K562 (cell line): ENCODE data around the gene EZH1. TPM values are rescaled to one million over a fixed set of nuclear protein-coding genes. Genes with fewer than 3 reads are reported as not detected.
A peak's percentile ranks its signal among the peaks of the same experiment; 100 is the strongest.

Experiments used
- ATAC-seq: fragments of 200-7000 bp; cut with Tn5 transposase; 3 replicates; pipeline ENCODE4 v1.9.1; 2020; ENCODE audit warnings: moderate library complexity
- BruUV-seq: library from RNA; stranded (reverse); fragments of 400-500 nt; replicated peaks from 2 replicates; lab custom pipeline; 2021; lab: Mats Ljungman, UMichigan
- CTCF ChIA-PET: fragments of 300-600 bp; formaldehyde crosslinking; extraction: SDS; loops from one replicate; lab custom pipeline; 2021; ENCODE audit warnings: low intra/inter-chr PET ratio; lab: Yijun Ruan, JAX
- POLR2A ChIA-PET: fragments of 300-600, 350-650 bp; sonication (Branson Sonifier 250); formaldehyde crosslinking; extraction: SDS; loops from one replicate; lab custom pipeline; 2021; ENCODE audit warnings: antibody characterized with exemption, inconsistent platforms; lab: Yijun Ruan, JAX
- DNase-seq, 4 experiments: peaks; one replicate each; pipeline versions ENCODE4 v3.0.0 to v3.0.0-alpha.2; 2011 to 2018; ENCODE audit warnings: low spot score in 3 of 4, mixed read lengths in 3 of 4; ENCODE audit errors: extremely low read depth in 1 of 4
- FAIRE-seq: peaks from 2 replicates; lab custom pipeline; 2011; peaks lifted over from hg19 to GRCh38; lab: Jason Lieb, UNC
- H2AFZ ChIP-seq: 2 replicates; pipeline ENCODE4 v1.6.0; 2011; ENCODE audit warnings: low read depth, low read length, control low read depth, inconsistent platforms
- H3K27ac ChIP-seq: fragments of 200-600 bp; 3 replicates; pipeline ENCODE4 v1.8.0; 2011; ENCODE audit warnings: low read depth, mild to moderate bottlenecking, control low read depth, inconsistent platforms, low read length, moderate library complexity, mixed read lengths; ENCODE audit errors: extremely low read depth
- H3K27me3 ChIP-seq, 2 experiments: fragments of 300-600 bp in 1 of 2; 2 replicates in 1 of 2; 3 replicates in 1 of 2; pipeline versions ENCODE4 v1.6.0 to v1.8.0; 2011; ENCODE audit warnings: inconsistent platforms in 2 of 2, low read length in 2 of 2, mild to moderate bottlenecking in 1 of 2, mixed read lengths in 1 of 2, moderate library complexity in 1 of 2; ENCODE audit not compliant: control insufficient read depth in 2 of 2, insufficient read depth in 2 of 2
- H3K36me3 ChIP-seq: fragments of 300-600 bp; 3 replicates; pipeline ENCODE4 v1.8.0; 2011; ENCODE audit warnings: mild to moderate bottlenecking, low read length, inconsistent platforms; ENCODE audit not compliant: control insufficient read depth, insufficient read depth
- H3K4me1 ChIP-seq, 2 experiments: fragments of 200-600 bp in 1 of 2; replicated peaks in 1 of 2; 2 replicates in 1 of 2; 3 replicates in 1 of 2; pipeline versions ENCODE4 v1.5.1 to v1.8.0; 2011; ENCODE audit warnings: inconsistent platforms in 2 of 2, low read length in 2 of 2, mild to moderate bottlenecking in 1 of 2, mixed read lengths in 1 of 2, moderate library complexity in 1 of 2; ENCODE audit not compliant: control insufficient read depth in 2 of 2, insufficient read depth in 2 of 2
- H3K4me2 ChIP-seq: 2 replicates; pipeline ENCODE4 v1.6.1; 2011; ENCODE audit warnings: low read length, control low read depth, inconsistent platforms, mixed read lengths; ENCODE audit not compliant: insufficient read depth
- H3K4me3 ChIP-seq: fragments of 200-600 bp; sonication (generic), shearing (Covaris generic); 2 replicates; pipeline ENCODE4 v1.5.1; 2016; ENCODE audit warnings: control low read depth, inconsistent platforms
- H3K79me2 ChIP-seq: fragments of 200-600 bp; 3 replicates; pipeline ENCODE4 v1.8.0; 2011; ENCODE audit warnings: low read length, inconsistent platforms; ENCODE audit not compliant: control insufficient read depth, insufficient read depth
- H3K9ac ChIP-seq, 2 experiments: 2 replicates each; pipeline versions ENCODE4 v1.6.0 to v1.6.1; 2011; ENCODE audit warnings: low read depth in 2 of 2, low read length in 2 of 2, control low read depth in 1 of 2, inconsistent platforms in 1 of 2, mild to moderate bottlenecking in 1 of 2, mixed read lengths in 1 of 2; ENCODE audit not compliant: insufficient read depth in 1 of 2
- H3K9me1 ChIP-seq: one replicate; pipeline ENCODE4 v1.6.0; 2011; ENCODE audit warnings: inconsistent platforms, mild to moderate bottlenecking, low read length, moderate library complexity; ENCODE audit not compliant: control insufficient read depth, insufficient read depth
- H3K9me3 ChIP-seq: replicated peaks from 2 replicates; pipeline ENCODE4 v1.5.1; 2011; ENCODE audit warnings: low read depth, low read length, inconsistent platforms; ENCODE audit not compliant: control insufficient read depth, insufficient read depth
- H4K20me1 ChIP-seq: replicated peaks from 2 replicates; pipeline ENCODE4 v1.6.1; 2011; ENCODE audit warnings: low read length, inconsistent platforms, mixed read lengths; ENCODE audit not compliant: control insufficient read depth, insufficient read depth
- DNMT1 ChIP-seq: fragments of 450-650 bp; IDR thresholded peaks from 2 replicates; pipeline ENCODE4 v1.6.1; 2016; ENCODE audit warnings: antibody characterized with exemption, mild to moderate bottlenecking
- ELF4 ChIP-seq: fragments of 450-650 bp; formaldehyde crosslinking; IDR thresholded peaks from 2 replicates; pipeline ENCODE4 v1.4.0; 2022; ENCODE audit warnings: missing genetic modification characterization
- ERF ChIP-seq: fragments of 450-650 bp; formaldehyde crosslinking; IDR thresholded peaks from 2 replicates; pipeline ENCODE4 v1.4.0; 2020; ENCODE audit warnings: mild to moderate bottlenecking, mixed read lengths
- GTF2B ChIP-seq: IDR thresholded peaks from 2 replicates; pipeline ENCODE4 v1.6.1; 2011; ENCODE audit not compliant: insufficient read length; ENCODE audit errors: extremely low read depth
- HEY1 ChIP-seq: fragments of 250-450 bp; sonication (Bioruptor Pico); IDR thresholded peaks from 2 replicates; pipeline ENCODE4 v1.5.0; 2020; ENCODE audit warnings: mild to moderate bottlenecking, moderate library complexity, borderline replicate concordance
- NELFE ChIP-seq: IDR thresholded peaks from 2 replicates; pipeline ENCODE4 v1.6.1; 2011; ENCODE audit warnings: mild to moderate bottlenecking; ENCODE audit not compliant: insufficient read depth, insufficient read length
- RBFOX2 ChIP-seq: fragments of 200-400 bp; formaldehyde crosslinking; IDR thresholded peaks from 2 replicates; pipeline ENCODE4 v1.6.1; 2017; ENCODE audit warnings: low read depth, mild to moderate bottlenecking, low read length, moderate library complexity
- SP1 ChIP-seq: sonication (generic); formaldehyde crosslinking; IDR thresholded peaks from 2 replicates; pipeline ENCODE4 v1.8.1; 2022; ENCODE audit warnings: mild to moderate bottlenecking, missing genetic modification reagents
- TAF1 ChIP-seq: IDR thresholded peaks from 2 replicates; pipeline ENCODE4 v1.6.1; 2011; ENCODE audit warnings: mild to moderate bottlenecking, low read length, moderate library complexity; ENCODE audit not compliant: insufficient read depth, control insufficient read depth, severe bottlenecking; ENCODE audit errors: extremely low read depth
- TSC22D4 ChIP-seq: fragments of 450-650 bp; IDR thresholded peaks from 2 replicates; pipeline ENCODE4 v1.6.1; 2016; ENCODE audit warnings: missing genetic modification characterization, missing biosample characterization, control low read depth
- VEZF1 ChIP-seq: fragments of 200-800 bp; sonication (Bioruptor generic); IDR thresholded peaks from 2 replicates; pipeline ENCODE4 v1.6.1; 2017; ENCODE audit warnings: missing genetic modification characterization, missing compliant biosample characterization
- ZBTB7A ChIP-seq: IDR thresholded peaks from 2 replicates; pipeline ENCODE4 v1.6.1; 2011; ENCODE audit warnings: low read depth, mild to moderate bottlenecking, low read length, moderate library complexity, borderline replicate concordance; ENCODE audit not compliant: control insufficient read depth
- ZNF165 ChIP-seq: fragments of 250-450 bp; sonication (Bioruptor Pico); IDR thresholded peaks from 2 replicates; pipeline ENCODE4 v1.4.0; 2020; ENCODE audit warnings: borderline replicate concordance
- ZNF212 ChIP-seq: fragments of 450-650 bp; formaldehyde crosslinking; IDR thresholded peaks from 2 replicates; pipeline ENCODE4 v1.4.0; 2020; ENCODE audit warnings: mild to moderate bottlenecking
- ZNF263 ChIP-seq: sonication (generic); formaldehyde crosslinking; IDR thresholded peaks from 2 replicates; pipeline ENCODE4 v1.8.0; 2022; ENCODE audit warnings: mild to moderate bottlenecking, missing genetic modification reagents, borderline replicate concordance
- ZNF274 ChIP-seq: IDR thresholded peaks from 2 replicates; pipeline ENCODE4 v1.6.1; 2011; ENCODE audit warnings: low read depth, mild to moderate bottlenecking, low read length, moderate library complexity, borderline replicate concordance
- ZNF584 ChIP-seq: fragments of 200-800 bp; sonication (Bioruptor generic); IDR thresholded peaks from 2 replicates; pipeline ENCODE4 v1.6.1; 2016; ENCODE audit warnings: low read depth, mild to moderate bottlenecking, missing genetic modification characterization, missing compliant biosample characterization
- ZNF589 ChIP-seq: fragments of 200-800 bp; sonication (Bioruptor generic); IDR thresholded peaks from 2 replicates; pipeline ENCODE4 v1.6.1; 2016; ENCODE audit warnings: low read depth, missing genetic modification characterization, missing compliant biosample characterization
- ZNF668 ChIP-seq: fragments of 250-450 bp; sonication (Bioruptor Pico); IDR thresholded peaks from 2 replicates; pipeline ENCODE4 v1.8.0; 2022; ENCODE audit warnings: mild to moderate bottlenecking, inconsistent platforms
- ZNF695 ChIP-seq: fragments of 450-650 bp; formaldehyde crosslinking; IDR thresholded peaks from 2 replicates; pipeline ENCODE4 v1.4.0; 2020; ENCODE audit warnings: mild to moderate bottlenecking, moderate library complexity
- ZNF780A ChIP-seq: fragments of 250-450 bp; sonication (Bioruptor Pico); IDR thresholded peaks from 2 replicates; pipeline ENCODE4 v1.5.0; 2021; ENCODE audit warnings: mild to moderate bottlenecking
- WGBS: fragments of 100-300 bp; shearing (Covaris generic); methylation state at CpG from one replicate; pipeline ENCODE4 v1.1.6; 2016; ENCODE audit warnings: low coverage, mixed read lengths; ENCODE audit not compliant: insufficient coverage; ENCODE audit errors: missing lambda C conversion rate; 5-methylcytosine and 5-hydroxymethylcytosine counted together
- in situ Hi-C: fragments of 300-500 bp; cut with MboI; formaldehyde crosslinking; loops from 4 replicates; pipeline ENCODE4 v1.15.0; 2018; ENCODE audit warnings: inconsistent platforms, mixed read lengths
- intact Hi-C: fragments of 100-400 bp; cut with micrococcal nuclease; formaldehyde crosslinking; loops from 2 replicates; pipeline ENCODE4 v1.14.2; 2022
- polyA plus RNA-seq, 8 experiments: library from polyadenylated mRNA; depleted of rRNA in 4 of 8; stranded (reverse) in 5 of 8; unstranded in 3 of 8; fragments of >200 nt; fragmentation: Nextera tagmentation in 2 of 8; fragmentation: Illumina TruSeq in 1 of 8; extraction: Ambion mirVana in 2 of 8; extraction: Trizol in 1 of 8; gene quantifications; 2 replicates each; pipeline versions ENCODE4 v1.2.1 to v1.2.3, GENCODE V29; 2011 to 2014; ENCODE audit warnings: inconsistent platforms in 1 of 8, missing spikeins in 1 of 8
- total RNA-seq, 7 experiments: library from RNA; depleted of rRNA in 6 of 7; stranded (reverse); fragments of >200 nt in 6 of 7; fragmentation: Illumina TruSeq in 2 of 7; extraction: Trizol in 2 of 7; gene quantifications; 2 replicates each; pipeline versions ENCODE4 v1.2.1 to v1.2.3, GENCODE V29; 2011 to 2021; ENCODE audit warnings: low replicate concordance in 1 of 7

The EZH1 gene
- total and polyA plus RNA-seq, 9 of the 15 experiments (the other 6 are each of a cell fraction or from before 2014, with no cell fraction given), result 8.6 to 40.8 (median 22.9) TPM

GRCh38 chr17:42673885-42674754 is 70.7 kb downstream of the EZH1 start:
- intact Hi-C loops, result no loop called here
- BruUV-seq, result TSS peak; percentile 29
- H3K36me3 ChIP-seq, result peaks cover 48% of the 10 kb centered on the region; the same call in 2 of the 3 replicates
- H3K27ac ChIP-seq, result peak overlapping the region; percentile 48
- peaks cover 5% of the 10 kb centered on the region for H4K20me1 ChIP-seq
- POLR2A ChIA-PET, result interaction anchor here (0.6 kb wide), 3 partner anchors 28 to 150 kb away, joined by 3 read pairs; partner anchors contain the start of gene BECN1
- DNase-seq (peak; percentile 75 to 84 (median 82)), ATAC-seq (peak; percentile 30), FAIRE-seq (peak; percentile 82)
- no peaks in the 10 kb centered on the region for H3K27me3 ChIP-seq
- H3K4me3 ChIP-seq, result peak overlapping the region; percentile 7; the same call in 1 of the 2 replicates
- WGBS, result 32% methylated on average over 24 of the region's 32 CpGs
- CTCF ChIA-PET, result no interaction called here
- peak overlapping the region; percentile 51 to 94 for H3K9ac ChIP-seq
- no peak overlapping the region for H2AFZ ChIP-seq
- in situ Hi-C loops, result no loop called here
- peaks cover 20 to 71% of the 10 kb centered on the region in 2 experiments for H3K4me1 ChIP-seq
- no peaks in the 10 kb centered on the region for H3K9me3 ChIP-seq
- peak overlapping the region; percentile 59 for H3K4me2 ChIP-seq
- peaks cover 31% of the 10 kb centered on the region for H3K79me2 ChIP-seq
- H3K9me1 ChIP-seq, result no peaks in the 10 kb centered on the region
- TF ChIP-seq ZNF263 (CRISPR knock-in tag) (no peak), DNMT1 (no peak), ZNF668 (CRISPR knock-in tag) (no peak), ZNF589 (CRISPR knock-in tag) (no peak), GTF2B (no peak), ERF (CRISPR knock-in tag) (no peak), ZBTB7A (peak; percentile 96; the same call in 1 of the 2 replicates), ELF4 (CRISPR knock-in tag) (no peak), ZNF274 (no peak), ZNF165 (no peak), ZNF212 (CRISPR knock-in tag) (no peak), HEY1 (CRISPR knock-in tag) (no peak), NELFE (no peak), SP1 (no peak), ZNF695 (no peak), ZNF584 (CRISPR knock-in tag) (no peak), TSC22D4 (tag) (no peak), VEZF1 (peak; percentile 87), RBFOX2 (peak; percentile 46; the same call in 1 of the 2 replicates), ZNF780A (CRISPR knock-in tag) (no peak), TAF1 (no peak)
